ENCODE measurements around the gene PABPN1L.

The PABPN1L gene

GRCh38 chr16:88866151-88866920 is at the start of gene PABPN1L:
TSS of gene PABPN1L (minus strand) at chr16:88866660. CDS start at chr16:88866606, 54 bp downstream.
- DNase-seq (ENCODE audit: low read depth): no peak

GRCh38 chr16:88915639-88916327 is 49.3 kb upstream of the PABPN1L start:
- DNase-seq (ENCODE audit: low read depth): no peak

- DNase-seq (ENCODE audit: low read depth): no peak
These were observed 48.4 kb upstream of the PABPN1L start for GRCh38 chr16:88914750-88915368.

- no peak for DNase-seq (ENCODE audit: low read depth)
These were observed 47.4 kb upstream of the PABPN1L start for GRCh38 chr16:88913870-88914269.

- DNase-seq (ENCODE audit: low read depth): no peak
These were observed 46.6 kb upstream of the PABPN1L start for GRCh38 chr16:88913001-88913612.

- no peak for DNase-seq (ENCODE audit: low read depth)
These were observed 46.1 kb upstream of the PABPN1L start for GRCh38 chr16:88912556-88912955.

- DNase-seq (ENCODE audit: low read depth): no peak
These were observed 45.5 kb upstream of the PABPN1L start for GRCh38 chr16:88911946-88912310.

GRCh38 chr16:88911136-88911945 is 44.9 kb upstream of the PABPN1L start:
- DNase-seq (ENCODE audit: low read depth): no peak

GRCh38 chr16:88910284-88911135 is 44.0 kb upstream of the PABPN1L start:
- DNase-seq (ENCODE audit: low read depth): no peak

GRCh38 chr16:88909431-88910210 is 43.2 kb upstream of the PABPN1L start:
- no peak for DNase-seq (ENCODE audit: low read depth)

- no peak for DNase-seq (ENCODE audit: low read depth)
These were observed 41.8 kb upstream of the PABPN1L start for GRCh38 chr16:88908307-88908706.

- DNase-seq (ENCODE audit: low read depth): no peak
These were observed 41.3 kb upstream of the PABPN1L start for GRCh38 chr16:88907768-88908167.

GRCh38 chr16:88906535-88907105 is 40.2 kb upstream of the PABPN1L start:
- DNase-seq (ENCODE audit: low read depth): no peak

GRCh38 chr16:88906020-88906419 is 39.6 kb upstream of the PABPN1L start:
- DNase-seq (ENCODE audit: low read depth): no peak

GRCh38 chr16:88905563-88905962 is 39.1 kb upstream of the PABPN1L start:
- no peak for DNase-seq (ENCODE audit: low read depth)

- DNase-seq (ENCODE audit: low read depth): no peak
These were observed 38.4 kb upstream of the PABPN1L start for GRCh38 chr16:88904676-88905365.

GRCh38 chr16:88903267-88903666 is 36.8 kb upstream of the PABPN1L start:
- DNase-seq (ENCODE audit: low read depth): no peak

GRCh38 chr16:88902744-88903143 is 36.3 kb upstream of the PABPN1L start:
- DNase-seq (ENCODE audit: low read depth): no peak

- no peak for DNase-seq (ENCODE audit: low read depth)
These were observed 35.4 kb upstream of the PABPN1L start for GRCh38 chr16:88901718-88902337.

All from stimulated activated CD8-positive, alpha-beta memory T cell treated with anti-CD3 and anti-CD28 coated beads, Interleukin-15, amount 100 ng/mL, for 24 hours (primary cell).